ENCODE results near the gene KIAA1549.
"Not testable (repeated sequence)": the region's sequence is repeated elsewhere in the genome, so short reads cannot be mapped to it uniquely, and the experiment has no call there.

KIAA1549 gene

GRCh38 chr7:138981332-138982203 lies at the start of gene KIAA1549:
Gene KIAA1549, minus strand, starts transcription at chr7:138981389. Its CDS starts 120 bp downstream, at chr7:138981269.
- no peak for FAIRE-seq

GRCh38 chr7:139029353-139029752 lies 48.2 kb upstream of the KIAA1549 start:
- FAIRE-seq = no peak

GRCh38 chr7:139026551-139026950 lies 45.4 kb upstream of the KIAA1549 start:
- no peak for FAIRE-seq

- FAIRE-seq = not testable (repeated sequence)
Measured at GRCh38 chr7:139025861-139026260, 44.7 kb upstream of the KIAA1549 start.

- FAIRE-seq = no peak
Measured at GRCh38 chr7:139023076-139023475, 41.9 kb upstream of the KIAA1549 start.

- FAIRE-seq = no peak
Measured at GRCh38 chr7:139022286-139022685, 41.1 kb upstream of the KIAA1549 start.

GRCh38 chr7:139018910-139019309 lies 37.7 kb upstream of the KIAA1549 start:
- no peak for FAIRE-seq

GRCh38 chr7:139016931-139017511 lies 35.8 kb upstream of the KIAA1549 start:
- FAIRE-seq = peak; percentile 92

- FAIRE-seq = no peak
Measured at GRCh38 chr7:139011373-139011772, 30.2 kb upstream of the KIAA1549 start.

- FAIRE-seq = peak; percentile 44
Measured at GRCh38 chr7:139004321-139005090, 23.3 kb upstream of the KIAA1549 start.

- FAIRE-seq = no peak
Measured at GRCh38 chr7:138999414-138999813, 18.2 kb upstream of the KIAA1549 start.

- no peak for FAIRE-seq
Measured at GRCh38 chr7:138992052-138992531, 10.9 kb upstream of the KIAA1549 start.

GRCh38 chr7:138987686-138988085 lies 6.5 kb upstream of the KIAA1549 start:
- no peak for FAIRE-seq

GRCh38 chr7:138982204-138982623 lies 1.0 kb upstream of the KIAA1549 start:
- FAIRE-seq = no peak

- no peak for FAIRE-seq
Measured at GRCh38 chr7:138980563-138981291, 462 bp downstream of the KIAA1549 start.

GRCh38 chr7:138979988-138980562 lies 1.1 kb downstream of the KIAA1549 start:
- no peak for FAIRE-seq

- no peak for FAIRE-seq
Measured at GRCh38 chr7:138979226-138979979, 1.8 kb downstream of the KIAA1549 start.

- no peak for FAIRE-seq
Measured at GRCh38 chr7:138978541-138979184, 2.5 kb downstream of the KIAA1549 start.

- FAIRE-seq = not testable (repeated sequence)
Measured at GRCh38 chr7:138976161-138976560, 5.0 kb downstream of the KIAA1549 start.

- FAIRE-seq = no peak
Measured at GRCh38 chr7:138975343-138976104, 5.7 kb downstream of the KIAA1549 start.

Data from G401.6 (cell line).